ENCODE measurements around the gene GPR132. TPM values are rescaled to one million over a fixed set of nuclear protein-coding genes. Genes with fewer than 3 reads are reported as not detected.

Gene GPR132
- total RNA-seq, 1 experiment from 2014 or later, result 0.10 TPM

DNA sequence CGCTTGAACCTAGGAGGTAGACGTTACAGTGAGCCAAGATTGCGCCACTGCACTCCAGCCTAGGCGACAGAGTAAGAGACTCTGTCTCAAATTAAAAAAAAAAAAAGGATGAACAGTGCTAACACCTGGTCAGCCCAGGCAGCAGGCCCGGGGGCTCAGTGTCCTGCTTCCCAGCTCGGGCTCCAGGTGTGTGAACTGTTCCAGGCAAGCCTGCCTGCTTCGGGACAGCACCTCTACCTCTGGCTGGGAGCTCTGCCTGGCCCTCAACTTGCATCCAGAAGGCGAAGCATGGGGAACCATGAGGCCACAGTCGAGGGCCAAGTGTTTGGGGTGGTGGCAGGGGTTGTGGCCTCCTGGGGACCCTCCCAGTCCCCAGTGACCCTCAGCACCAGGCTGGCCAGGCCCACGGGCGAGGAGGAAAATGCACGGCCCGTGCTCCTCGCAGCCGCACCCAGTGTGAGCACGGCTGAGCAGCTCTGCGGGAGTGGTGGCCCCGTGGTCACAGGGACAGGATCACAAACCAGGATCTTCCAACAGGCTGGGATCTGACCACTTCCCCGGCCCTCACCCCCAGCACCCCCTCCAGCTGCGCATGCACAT is 59.8 kb downstream of the GPR132 start (continued):
- TF ChIP-seq, protein P1, sequence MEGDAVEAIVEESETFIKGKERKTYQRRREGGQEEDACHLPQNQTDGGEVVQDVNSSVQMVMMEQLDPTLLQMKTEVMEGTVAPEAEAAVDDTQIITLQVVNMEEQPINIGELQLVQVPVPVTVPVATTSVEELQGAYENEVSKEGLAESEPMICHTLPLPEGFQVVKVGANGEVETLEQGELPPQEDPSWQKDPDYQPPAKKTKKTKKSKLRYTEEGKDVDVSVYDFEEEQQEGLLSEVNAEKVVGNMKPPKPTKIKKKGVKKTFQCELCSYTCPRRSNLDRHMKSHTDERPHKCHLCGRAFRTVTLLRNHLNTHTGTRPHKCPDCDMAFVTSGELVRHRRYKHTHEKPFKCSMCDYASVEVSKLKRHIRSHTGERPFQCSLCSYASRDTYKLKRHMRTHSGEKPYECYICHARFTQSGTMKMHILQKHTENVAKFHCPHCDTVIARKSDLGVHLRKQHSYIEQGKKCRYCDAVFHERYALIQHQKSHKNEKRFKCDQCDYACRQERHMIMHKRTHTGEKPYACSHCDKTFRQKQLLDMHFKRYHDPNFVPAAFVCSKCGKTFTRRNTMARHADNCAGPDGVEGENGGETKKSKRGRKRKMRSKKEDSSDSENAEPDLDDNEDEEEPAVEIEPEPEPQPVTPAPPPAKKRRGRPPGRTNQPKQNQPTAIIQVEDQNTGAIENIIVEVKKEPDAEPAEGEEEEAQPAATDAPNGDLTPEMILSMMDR (IDR thresholded peaks at IDR 0.05 in 2 of 3, conservative IDR thresholded peaks at IDR 0.05 in 1 of 3; ENCODE audit: borderline replicate concordance in 1 of 3, insufficient read depth in 1 of 3, low read depth in 2 of 3, low read length in 2 of 3), result no peak
- TF ChIP-seq, protein P2, sequence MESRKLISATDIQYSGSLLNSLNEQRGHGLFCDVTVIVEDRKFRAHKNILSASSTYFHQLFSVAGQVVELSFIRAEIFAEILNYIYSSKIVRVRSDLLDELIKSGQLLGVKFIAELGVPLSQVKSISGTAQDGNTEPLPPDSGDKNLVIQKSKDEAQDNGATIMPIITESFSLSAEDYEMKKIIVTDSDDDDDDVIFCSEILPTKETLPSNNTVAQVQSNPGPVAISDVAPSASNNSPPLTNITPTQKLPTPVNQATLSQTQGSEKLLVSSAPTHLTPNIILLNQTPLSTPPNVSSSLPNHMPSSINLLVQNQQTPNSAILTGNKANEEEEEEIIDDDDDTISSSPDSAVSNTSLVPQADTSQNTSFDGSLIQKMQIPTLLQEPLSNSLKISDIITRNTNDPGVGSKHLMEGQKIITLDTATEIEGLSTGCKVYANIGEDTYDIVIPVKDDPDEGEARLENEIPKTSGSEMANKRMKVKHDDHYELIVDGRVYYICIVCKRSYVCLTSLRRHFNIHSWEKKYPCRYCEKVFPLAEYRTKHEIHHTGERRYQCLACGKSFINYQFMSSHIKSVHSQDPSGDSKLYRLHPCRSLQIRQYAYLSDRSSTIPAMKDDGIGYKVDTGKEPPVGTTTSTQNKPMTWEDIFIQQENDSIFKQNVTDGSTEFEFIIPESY (IDR thresholded peaks at IDR 0.05; ENCODE audit: extremely low read depth, insufficient replicate concordance, low read length), result no peak
- TF ChIP-seq CBX3 (IDR thresholded peaks at IDR 0.05; ENCODE audit: low read depth) (no peak), TCF7L2 (IDR thresholded peaks at IDR 0.05; ENCODE audit: borderline replicate concordance, extremely low read depth, insufficient read depth, insufficient read length) (no peak), POLR2AphosphoS5 (IDR thresholded peaks at IDR 0.05; ENCODE audit: low read depth, low read length) (no peak), SRF (IDR thresholded peaks at IDR 0.05; ENCODE audit: low read depth) (no peak), EZH2phosphoT487 (IDR thresholded peaks at IDR 0.05; ENCODE audit: borderline replicate concordance) (no peak)

Other genes with a start within 250 kb of the GPR132 start
- gene CEP170B, start 200.2 kb downstream of the GPR132 start, total RNA-seq (2021; ENCODE audit: unreplicated experiment), result 45.9 TPM
- 0.12 TPM for gene PLD4, start 140.6 kb downstream of the GPR132 start, total RNA-seq (2021; ENCODE audit: unreplicated experiment)
- 45.0 TPM for gene AHNAK2, start 87.1 kb downstream of the GPR132 start, total RNA-seq (2021; ENCODE audit: unreplicated experiment)
- gene CLBA1, start 79.6 kb downstream of the GPR132 start, total RNA-seq (2021; ENCODE audit: unreplicated experiment), result 14.8 TPM
- 62.4 TPM for gene CDCA4, start 44.3 kb downstream of the GPR132 start, total RNA-seq (2021; ENCODE audit: unreplicated experiment)
- gene JAG2, start 103.3 kb upstream of the GPR132 start, total RNA-seq (2021; ENCODE audit: unreplicated experiment), result 85.9 TPM
- 56.1 TPM for gene NUDT14, start 115.9 kb upstream of the GPR132 start, total RNA-seq (2021; ENCODE audit: unreplicated experiment)
- 35.9 TPM for gene BTBD6, start 183.1 kb upstream of the GPR132 start, total RNA-seq (2021; ENCODE audit: unreplicated experiment)
- 41.2 TPM for gene BRF1, start 235.6 kb upstream of the GPR132 start, total RNA-seq (2021; ENCODE audit: unreplicated experiment)
- 75.5 TPM for gene PACS2, start 249.3 kb upstream of the GPR132 start, total RNA-seq (2021; ENCODE audit: unreplicated experiment)